CD4-positive, alpha-beta T cell treated with Interleukin-15 for 4 hours (primary cell): ENCODE measurements around the gene EIF3J.
A peak's percentile ranks its signal among the peaks of the same experiment; 100 is the strongest.
"Not testable (repeated sequence)": the region's sequence is repeated elsewhere in the genome, so short reads cannot be mapped to it uniquely, and the experiment has no call there.

ENCODE experiments used
- DNase-seq: peaks from one replicate; pipeline ENCODE4 v3.0.0-alpha.2; 2020; ENCODE audit warnings: low spot score

EIF3J gene

GRCh38 chr15:44536962-44537734 lies at the start of gene EIF3J:
TSS of gene EIF3J (plus strand) at chr15:44537147. CDS start at chr15:44537195, 48 bp downstream.
- DNase-seq: peak; percentile 95

GRCh38 chr15:44489464-44489863 lies 47.5 kb upstream of the EIF3J start:
- DNase-seq: peak; percentile 11

- no peak for DNase-seq
Measured at GRCh38 chr15:44490622-44491021, 46.3 kb upstream of the EIF3J start.

GRCh38 chr15:44492040-44492439 lies 44.9 kb upstream of the EIF3J start:
- no peak for DNase-seq

- DNase-seq: no peak
Measured at GRCh38 chr15:44492672-44493071, 44.3 kb upstream of the EIF3J start.

- no peak for DNase-seq
Measured at GRCh38 chr15:44495562-44495961, 41.4 kb upstream of the EIF3J start.

GRCh38 chr15:44500555-44500954 lies 36.4 kb upstream of the EIF3J start:
- no peak for DNase-seq

GRCh38 chr15:44501768-44502366 lies 35.1 kb upstream of the EIF3J start:
- peak; percentile 47 for DNase-seq

- DNase-seq: no peak
Measured at GRCh38 chr15:44516436-44516835, 20.5 kb upstream of the EIF3J start.

GRCh38 chr15:44519537-44519936 lies 17.4 kb upstream of the EIF3J start:
- DNase-seq: no peak

GRCh38 chr15:44525018-44525417 lies 11.9 kb upstream of the EIF3J start:
- no peak for DNase-seq

- DNase-seq: no peak
Measured at GRCh38 chr15:44527241-44527640, 9.7 kb upstream of the EIF3J start.

GRCh38 chr15:44529864-44530604 lies 6.9 kb upstream of the EIF3J start:
- no peak for DNase-seq

GRCh38 chr15:44530653-44531052 lies 6.3 kb upstream of the EIF3J start:
- no peak for DNase-seq

- DNase-seq: not testable (repeated sequence)
Measured at GRCh38 chr15:44532275-44532674, 4.7 kb upstream of the EIF3J start.

- no peak for DNase-seq
Measured at GRCh38 chr15:44532689-44533088, 4.3 kb upstream of the EIF3J start.

- DNase-seq: no peak
Measured at GRCh38 chr15:44535092-44535491, 1.9 kb upstream of the EIF3J start.

GRCh38 chr15:44535523-44536301 lies 1.2 kb upstream of the EIF3J start:
- DNase-seq: peak; percentile 23

- no peak for DNase-seq
Measured at GRCh38 chr15:44536302-44536961, 515 bp upstream of the EIF3J start.

- DNase-seq: peak; percentile 17
Measured at GRCh38 chr15:44537735-44538240, 841 bp downstream of the EIF3J start.

- DNase-seq: no peak
Measured at GRCh38 chr15:44541282-44541958, 4.5 kb downstream of the EIF3J start.
